Measurements from ENCODE around the gene HSPB7. TPM values are rescaled to one million over a fixed set of nuclear protein-coding genes. Genes with fewer than 3 reads are reported as not detected.

HSPB7 gene
- total and polyA plus RNA-seq, 2 donors (not counting 3 experiments of a cell fraction or from before 2014, with no cell fraction given): not detected

DNA sequence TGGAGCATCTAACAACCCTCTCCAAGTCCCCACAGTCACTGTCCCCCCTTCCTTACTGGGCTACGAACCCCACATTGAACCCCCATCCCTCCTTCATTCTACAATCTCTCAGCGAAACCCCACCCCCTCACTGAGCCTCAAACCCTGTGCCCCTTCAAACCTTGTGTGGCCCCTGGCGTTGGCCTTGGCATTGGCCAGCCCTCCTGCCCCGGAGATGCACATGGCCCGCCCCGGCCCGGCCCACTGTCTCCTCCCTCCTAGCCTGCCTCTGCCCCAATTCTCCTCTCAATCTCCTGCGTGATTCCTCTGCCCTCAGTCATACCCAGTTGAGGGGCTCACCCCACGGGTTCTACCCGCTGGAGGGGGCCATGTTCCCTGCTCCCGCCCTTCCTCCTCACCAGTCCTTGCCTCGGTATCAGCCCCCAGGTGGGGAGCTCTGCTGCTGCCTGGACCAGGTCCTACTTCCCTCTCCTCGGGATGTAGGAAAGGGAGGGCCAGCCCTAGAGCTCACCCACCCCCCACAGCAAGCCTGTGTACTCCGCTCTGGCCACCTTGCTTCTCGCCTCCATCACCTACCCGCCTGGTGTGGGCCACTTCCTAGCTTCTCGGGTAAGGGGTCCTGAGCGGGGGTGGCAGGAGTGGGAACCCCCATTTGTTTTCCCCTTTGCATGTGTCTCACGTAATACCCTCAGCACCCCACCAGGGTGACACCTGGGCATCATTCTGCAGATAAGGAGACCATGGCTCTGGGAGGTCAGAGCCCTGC lies 10.6 kb upstream of the HSPB7 start:
- Histone ChIP-seq H3K79me2 (ENCODE audit: control insufficient read depth, insufficient read depth, low read length) (no peaks in the 10 kb centered on the region), H3K27me3 (ENCODE audit: control insufficient read depth in 2 of 2, insufficient read depth in 2 of 2, low read length in 2 of 2) (no peaks in the 10 kb centered on the region), H3K36me3 (ENCODE audit: control insufficient read depth in 2 of 2, extremely low read depth in 1 of 2, insufficient read depth in 2 of 2, low read length in 2 of 2) (no peaks in the 10 kb centered on the region), H3K9ac (replicated peaks; ENCODE audit: extremely low read depth, insufficient read depth, low read length) (no peak overlapping the region), H3K4me3 (replicated peaks in 1 of 3; ENCODE audit: insufficient read depth in 1 of 3, low read depth in 1 of 3, low read length in 3 of 3) (no peak overlapping the region), H3K27ac (ENCODE audit: insufficient read depth, low read depth, low read length) (no peak overlapping the region), H3K4me2 (ENCODE audit: insufficient read depth, low read length) (no peak overlapping the region), H3K4me1 (ENCODE audit: control insufficient read depth, extremely low read depth, insufficient read depth, low read length) (no peaks in the 10 kb centered on the region), H4K20me1 (replicated peaks; ENCODE audit: control insufficient read depth, extremely low read depth, insufficient read depth, low read length) (no peaks in the 10 kb centered on the region), H2AFZ (ENCODE audit: low read depth, low read length) (no peak overlapping the region), H3K9me3 (replicated peaks; ENCODE audit: control insufficient read depth, insufficient read depth, low read length) (no peaks in the 10 kb centered on the region), H3K9me1 (replicated peaks; ENCODE audit: control insufficient read depth, extremely low read depth, insufficient read depth, low read length) (no peaks in the 10 kb centered on the region)
- ChIA-PET CTCF (interaction anchor here (1.1 to 1.6 kb wide), 2 partner anchors 213 to 237 kb away, joined by 3 to 4 read pairs; no protein-coding TSS in a partner anchor), POLR2A (no interaction called here)
- no TSS peak for BruUV-seq (replicated peaks)
- FAIRE-seq (no peak), DNase-seq (ENCODE audit: low read depth, low spot score) (no peak)
- dilution Hi-C loops (cut with MboI; ENCODE audit: extremely low pct_ligation_motif_present, low sequenced_read_pairs) (no loop called here), intact Hi-C loops (cut with micrococcal nuclease) (no loop called here)
- TF ChIP-seq MAX (IDR thresholded peaks at IDR 0.05; ENCODE audit: insufficient read depth, insufficient read length) (no peak), GATA2 (IDR thresholded peaks at IDR 0.05; ENCODE audit: insufficient read depth, insufficient read length, low read depth, low read length) (no peak), CTCF (IDR thresholded peaks at IDR 0.05; ENCODE audit: extremely low read depth in 1 of 2, insufficient read depth in 1 of 2, low read depth in 1 of 2, low read length in 2 of 2) (no peak), EZH2 (IDR thresholded peaks at IDR 0.05; ENCODE audit: borderline replicate concordance, low read depth, low read length, severe bottlenecking) (no peak), MYC (IDR thresholded peaks at IDR 0.05; ENCODE audit: low read depth, low read length) (no peak), JUN (IDR thresholded peaks at IDR 0.05; ENCODE audit: borderline replicate concordance, insufficient read depth, insufficient read length, low read depth) (no peak), FOS (IDR thresholded peaks at IDR 0.05; ENCODE audit: borderline replicate concordance, insufficient read depth, low read length) (no peak)

All from endothelial cell of umbilical vein (primary cell).